ENCODE measurements around the gene SYNGR2.
"Not testable (repeated sequence)": the region's sequence is repeated elsewhere in the genome, so short reads cannot be mapped to it uniquely, and the experiment has no call there.

Gene SYNGR2

GRCh38 chr17:78130437-78131101 lies 37.8 kb upstream of the SYNGR2 start, which contains the start of gene TMC8:
TMC8 (plus strand) TSS chr17:78130771; CDS start chr17:78131589, 818 bp downstream.
- DNase-seq, result no peak

- DNase-seq, result no peak
Measured at GRCh38 chr17:78131172-78132083, 37.0 kb upstream of the SYNGR2 start.

- no peak for DNase-seq
Measured at GRCh38 chr17:78132084-78132676, 36.2 kb upstream of the SYNGR2 start.

- no peak for DNase-seq
Measured at GRCh38 chr17:78132767-78133178, 35.6 kb upstream of the SYNGR2 start.

- DNase-seq, result no peak
Measured at GRCh38 chr17:78133179-78133951, 35.0 kb upstream of the SYNGR2 start.

GRCh38 chr17:78133971-78134898 lies 34.1 kb upstream of the SYNGR2 start:
- DNase-seq, result no peak

- DNase-seq, result no peak
Measured at GRCh38 chr17:78134899-78135385, 33.4 kb upstream of the SYNGR2 start.

GRCh38 chr17:78135858-78136500 lies 32.4 kb upstream of the SYNGR2 start:
- DNase-seq, result no peak

GRCh38 chr17:78137392-78138203 lies 30.8 kb upstream of the SYNGR2 start:
- DNase-seq, result no peak

GRCh38 chr17:78138204-78139060 lies 29.9 kb upstream of the SYNGR2 start:
- DNase-seq, result no peak

- DNase-seq, result not testable (repeated sequence)
Measured at GRCh38 chr17:78139861-78140168, 28.6 kb upstream of the SYNGR2 start.

GRCh38 chr17:78140169-78141051 lies 28.0 kb upstream of the SYNGR2 start:
- peak; percentile 72 for DNase-seq

GRCh38 chr17:78141437-78142118 lies 26.8 kb upstream of the SYNGR2 start:
- no peak for DNase-seq

GRCh38 chr17:78142119-78142861 lies 26.1 kb upstream of the SYNGR2 start:
- peak; percentile 47 for DNase-seq

GRCh38 chr17:78143214-78144146 lies 24.9 kb upstream of the SYNGR2 start:
- DNase-seq, result no peak

All from EL (cell line).